ENCODE data around the gene SLC28A3. TPM values are rescaled to one million over a fixed set of nuclear protein-coding genes. Genes with fewer than 3 reads are reported as not detected.

The SLC28A3 gene
- total RNA-seq, 2 experiments from 2014 or later = 0.38 to 0.40 TPM

- POLR2A ChIA-PET = interaction anchor here (1.0 kb wide), 1 partner anchor 339 kb away, joined by 4 read pairs; no protein-coding TSS in a partner anchor
- CTCF ChIA-PET = interaction anchor here (0.9 to 1.8 kb wide), 8 partner anchors 9 to 324 kb away, joined by 3 to 5 read pairs (median 4); no protein-coding TSS in a partner anchor
Measured at GRCh38 chr9:84261070-84261746, 79.3 kb downstream of the SLC28A3 start.

GRCh38 chr9:84258371-84258770 is 82.2 kb downstream of the SLC28A3 start:
- POLR2A ChIA-PET = no interaction called here
- CTCF ChIA-PET = no interaction called here

GRCh38 chr9:84255696-84256095 is 84.9 kb downstream of the SLC28A3 start:
- ChIA-PET POLR2A (no interaction called here), CTCF (no interaction called here)

GRCh38 chr9:84254972-84255371 is 85.6 kb downstream of the SLC28A3 start:
- CTCF ChIA-PET = no interaction called here

GRCh38 chr9:84251921-84252320 is 88.6 kb downstream of the SLC28A3 start:
- CTCF ChIA-PET = no interaction called here
- POLR2A ChIA-PET = no interaction called here

More at GRCh38 chr9:84254972-84255371, 85.6 kb downstream of the SLC28A3 start:
- POLR2A ChIA-PET = no interaction called here

- POLR2A ChIA-PET = no interaction called here
- CTCF ChIA-PET = no interaction called here
Measured at GRCh38 chr9:84241817-84242373, 98.7 kb downstream of the SLC28A3 start.

- POLR2A ChIA-PET = no interaction called here
Measured at GRCh38 chr9:84239343-84239742, 101.2 kb downstream of the SLC28A3 start.

GRCh38 chr9:84238652-84239051 is 101.9 kb downstream of the SLC28A3 start:
- CTCF ChIA-PET = no interaction called here
- POLR2A ChIA-PET = no interaction called here

More at GRCh38 chr9:84239343-84239742, 101.2 kb downstream of the SLC28A3 start:
- CTCF ChIA-PET = no interaction called here

GRCh38 chr9:84235511-84235910 is 105.0 kb downstream of the SLC28A3 start:
- POLR2A ChIA-PET = no interaction called here
- CTCF ChIA-PET = no interaction called here

- CTCF ChIA-PET = no interaction called here
- POLR2A ChIA-PET = no interaction called here
Measured at GRCh38 chr9:84230355-84231145, 110.0 kb downstream of the SLC28A3 start.

GRCh38 chr9:84229191-84229590 is 111.4 kb downstream of the SLC28A3 start:
- CTCF ChIA-PET = interaction anchor here (1.0 kb wide), 1 partner anchor 8 kb away, joined by 4 read pairs; no protein-coding TSS in a partner anchor
- POLR2A ChIA-PET = no interaction called here

- ChIA-PET CTCF (no interaction called here), POLR2A (no interaction called here)
Measured at GRCh38 chr9:84228130-84228720, 112.3 kb downstream of the SLC28A3 start.

GRCh38 chr9:84226126-84226525 is 114.4 kb downstream of the SLC28A3 start:
- ChIA-PET CTCF (no interaction called here), POLR2A (no interaction called here)
